ENCODE data around the gene BBOX1. TPM values are rescaled to one million over a fixed set of nuclear protein-coding genes. Genes with fewer than 3 reads are reported as not detected.

BBOX1 gene
- total RNA-seq, 1 experiment from 2014 or later, result not detected

DNA sequence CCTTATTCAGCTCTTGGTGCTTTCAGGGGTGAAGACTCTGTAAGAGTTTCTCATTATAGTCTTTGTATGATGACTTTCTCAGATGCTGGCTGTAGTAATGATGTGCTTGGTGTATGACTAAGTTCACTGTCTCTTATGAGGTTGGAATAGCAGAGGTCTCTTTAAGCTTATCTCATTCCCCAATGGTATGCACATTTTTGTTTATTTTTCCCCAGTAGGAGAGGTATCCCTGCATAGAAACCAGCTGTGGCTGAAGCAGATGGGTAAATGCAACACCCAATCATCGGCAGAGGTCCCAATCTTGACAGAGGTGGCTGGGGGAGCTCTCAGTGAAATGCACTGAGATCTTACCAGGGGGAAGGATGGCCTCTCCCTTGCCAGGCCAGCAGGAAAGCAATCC, 34.6 kb downstream of the BBOX1 start:
- Histone ChIP-seq H3K4me1 (ENCODE audit: insufficient read depth, low read length, poor library complexity, severe bottlenecking) (no peaks in the 10 kb centered on the region), H3K4me3 (ENCODE audit: low read depth, low read length, poor library complexity, severe bottlenecking) (no peak overlapping the region), H3K36me3 (ENCODE audit: insufficient read depth, low read length, poor library complexity, severe bottlenecking) (no peaks in the 10 kb centered on the region), H3K27me3 (replicated peaks; ENCODE audit: insufficient read depth, low read depth, low read length, poor library complexity) (peaks cover 42% of the 10 kb centered on the region), H3K9me3 (ENCODE audit: low read depth, low read length, poor library complexity, severe bottlenecking) (no peaks in the 10 kb centered on the region), H3K27ac (ENCODE audit: low read depth, low read length, poor library complexity, severe bottlenecking) (no peak overlapping the region)
- CTCF ChIA-PET, result no interaction called here
- no peak for DNase-seq (ENCODE audit: low spot score)
- POLR2A ChIA-PET (ENCODE audit: low non-redundant PET), result no interaction called here
- intact Hi-C loops (cut with micrococcal nuclease; ENCODE audit: unreplicated experiment), result no loop called here
- no TSS peak for BruUV-seq (replicated peaks)
- TF ChIP-seq EZH2 (IDR thresholded peaks at IDR 0.05; ENCODE audit: borderline replicate concordance, low read depth, low read length, poor library complexity, severe bottlenecking) (no peak), CTCF (conservative IDR thresholded peaks at IDR 0.05; ENCODE audit: low read depth, low read length) (no peak)

DNA sequence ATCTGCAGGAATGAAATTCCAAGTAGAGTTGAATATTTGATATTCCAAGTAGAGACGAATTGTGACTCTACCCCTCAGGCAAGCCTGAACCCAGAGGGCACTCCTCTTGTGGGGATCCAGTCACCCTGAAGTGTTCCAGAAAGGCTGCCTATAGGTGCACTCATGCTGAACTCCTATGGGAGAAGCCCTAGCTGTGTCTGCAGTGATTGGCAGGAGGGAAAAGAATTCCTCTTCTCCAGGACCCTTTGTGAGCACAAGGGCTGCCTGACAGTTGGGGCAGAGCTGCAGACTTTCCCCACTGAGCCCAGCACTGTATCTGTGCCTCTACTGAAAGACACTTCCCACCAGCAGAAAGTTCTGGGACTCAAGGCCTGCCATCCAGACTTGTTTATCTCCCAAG, 35.0 kb downstream of the BBOX1 start:
- ChIA-PET CTCF (no interaction called here), POLR2A (ENCODE audit: low non-redundant PET) (no interaction called here)
- Histone ChIP-seq H3K27ac (ENCODE audit: low read depth, low read length, poor library complexity, severe bottlenecking) (no peak overlapping the region), H3K27me3 (replicated peaks; ENCODE audit: insufficient read depth, low read depth, low read length, poor library complexity) (peaks cover 41% of the 10 kb centered on the region), H3K9me3 (ENCODE audit: low read depth, low read length, poor library complexity, severe bottlenecking) (no peaks in the 10 kb centered on the region), H3K4me1 (ENCODE audit: insufficient read depth, low read length, poor library complexity, severe bottlenecking) (no peaks in the 10 kb centered on the region), H3K36me3 (ENCODE audit: insufficient read depth, low read length, poor library complexity, severe bottlenecking) (no peaks in the 10 kb centered on the region), H3K4me3 (ENCODE audit: low read depth, low read length, poor library complexity, severe bottlenecking) (no peak overlapping the region)
- intact Hi-C loops (cut with micrococcal nuclease; ENCODE audit: unreplicated experiment), result no loop called here
- TF ChIP-seq CTCF (conservative IDR thresholded peaks at IDR 0.05; ENCODE audit: low read depth, low read length), result no peak
- TF ChIP-seq EZH2 (IDR thresholded peaks at IDR 0.05; ENCODE audit: borderline replicate concordance, low read depth, low read length, poor library complexity, severe bottlenecking), result no peak
- BruUV-seq (replicated peaks), result no TSS peak
- no peak for DNase-seq (ENCODE audit: low spot score)

DNA sequence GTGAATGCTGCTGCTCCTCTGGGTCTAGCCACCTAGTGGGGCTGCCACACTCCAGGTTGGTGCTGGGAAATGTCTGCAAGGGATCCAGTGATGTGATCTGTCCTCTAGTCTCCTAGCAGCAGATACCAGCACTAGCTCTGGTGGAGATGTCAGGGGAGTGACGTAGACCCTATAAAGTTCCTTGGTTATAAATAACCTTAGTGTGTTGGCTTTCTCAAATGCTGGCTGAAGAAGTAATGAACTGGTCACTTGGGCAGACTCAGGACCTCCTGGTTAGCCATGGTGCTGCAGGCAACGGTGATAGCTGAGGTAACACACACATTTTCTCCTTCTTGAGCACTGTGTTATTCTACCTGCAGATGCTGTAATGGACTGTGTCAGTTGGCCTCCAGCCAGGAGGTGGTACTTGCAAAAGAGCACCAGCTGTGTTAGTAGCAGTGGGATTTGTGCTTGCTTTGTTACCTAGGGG, 35.5 kb downstream of the BBOX1 start:
- POLR2A ChIA-PET (ENCODE audit: low non-redundant PET), result interaction anchor here (0.6 kb wide), 1 partner anchor 244 kb away, joined by 3 read pairs; no protein-coding TSS in a partner anchor
- no TSS peak for BruUV-seq (replicated peaks)
- TF ChIP-seq EZH2 (IDR thresholded peaks at IDR 0.05; ENCODE audit: borderline replicate concordance, low read depth, low read length, poor library complexity, severe bottlenecking) (no peak), CTCF (conservative IDR thresholded peaks at IDR 0.05; ENCODE audit: low read depth, low read length) (no peak)
- Histone ChIP-seq H3K4me1 (ENCODE audit: insufficient read depth, low read length, poor library complexity, severe bottlenecking) (no peaks in the 10 kb centered on the region), H3K9me3 (ENCODE audit: low read depth, low read length, poor library complexity, severe bottlenecking) (no peaks in the 10 kb centered on the region), H3K36me3 (ENCODE audit: insufficient read depth, low read length, poor library complexity, severe bottlenecking) (no peaks in the 10 kb centered on the region), H3K27me3 (replicated peaks; ENCODE audit: insufficient read depth, low read depth, low read length, poor library complexity) (peaks cover 39% of the 10 kb centered on the region), H3K27ac (ENCODE audit: low read depth, low read length, poor library complexity, severe bottlenecking) (no peak overlapping the region), H3K4me3 (ENCODE audit: low read depth, low read length, poor library complexity, severe bottlenecking) (no peak overlapping the region)
- intact Hi-C loops (cut with micrococcal nuclease; ENCODE audit: unreplicated experiment), result no loop called here
- CTCF ChIA-PET, result no interaction called here
- DNase-seq (ENCODE audit: low spot score), result no peak

Measured in A673 (cell line).